ENCODE measurements around the gene CHMP4B.

DNA sequence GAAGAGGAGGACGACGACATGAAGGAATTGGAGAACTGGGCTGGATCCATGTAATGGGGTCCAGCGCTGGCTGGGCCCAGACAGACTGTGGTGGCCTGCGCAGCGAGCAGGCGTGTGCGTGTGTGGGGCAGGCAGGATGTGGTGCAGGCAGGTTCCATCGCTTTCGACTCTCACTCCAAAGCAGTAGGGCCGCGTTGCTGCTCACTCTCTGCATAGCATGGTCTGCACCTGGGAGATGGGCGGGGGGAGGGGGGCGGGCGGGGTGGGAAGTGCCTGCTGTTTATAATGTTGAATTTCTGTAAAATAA, 42.3 kb downstream of the CHMP4B start:
- TF ChIP-seq, protein P1, sequence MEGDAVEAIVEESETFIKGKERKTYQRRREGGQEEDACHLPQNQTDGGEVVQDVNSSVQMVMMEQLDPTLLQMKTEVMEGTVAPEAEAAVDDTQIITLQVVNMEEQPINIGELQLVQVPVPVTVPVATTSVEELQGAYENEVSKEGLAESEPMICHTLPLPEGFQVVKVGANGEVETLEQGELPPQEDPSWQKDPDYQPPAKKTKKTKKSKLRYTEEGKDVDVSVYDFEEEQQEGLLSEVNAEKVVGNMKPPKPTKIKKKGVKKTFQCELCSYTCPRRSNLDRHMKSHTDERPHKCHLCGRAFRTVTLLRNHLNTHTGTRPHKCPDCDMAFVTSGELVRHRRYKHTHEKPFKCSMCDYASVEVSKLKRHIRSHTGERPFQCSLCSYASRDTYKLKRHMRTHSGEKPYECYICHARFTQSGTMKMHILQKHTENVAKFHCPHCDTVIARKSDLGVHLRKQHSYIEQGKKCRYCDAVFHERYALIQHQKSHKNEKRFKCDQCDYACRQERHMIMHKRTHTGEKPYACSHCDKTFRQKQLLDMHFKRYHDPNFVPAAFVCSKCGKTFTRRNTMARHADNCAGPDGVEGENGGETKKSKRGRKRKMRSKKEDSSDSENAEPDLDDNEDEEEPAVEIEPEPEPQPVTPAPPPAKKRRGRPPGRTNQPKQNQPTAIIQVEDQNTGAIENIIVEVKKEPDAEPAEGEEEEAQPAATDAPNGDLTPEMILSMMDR (conservative IDR thresholded peaks at IDR 0.05): no peak
- TF ChIP-seq ZFX (IDR thresholded peaks at IDR 0.05): no peak
